COLO668 (cell line): Measurements from ENCODE around the gene MT3.

Source experiments
- DNase-seq: peaks from one replicate; lab custom pipeline; 2025; ENCODE audit not compliant: unreplicated experiment; lab: John Stamatoyannopoulos, UW

The MT3 gene

GRCh38 chr16:56628486-56629350 lies 39.4 kb downstream of the MT3 start:
- DNase-seq, result no peak

- DNase-seq, result no peak
These were observed 40.2 kb downstream of the MT3 start for GRCh38 chr16:56629531-56629930.

- DNase-seq, result no peak
These were observed 40.8 kb downstream of the MT3 start for GRCh38 chr16:56630134-56630533.

- DNase-seq, result no peak
These were observed 41.9 kb downstream of the MT3 start for GRCh38 chr16:56631197-56631596.

- no peak for DNase-seq
These were observed 42.5 kb downstream of the MT3 start for GRCh38 chr16:56631832-56632155.

GRCh38 chr16:56632156-56632847 lies 43.0 kb downstream of the MT3 start, which contains the start of gene MT1M:
TSS of gene MT1M (plus strand) at chr16:56632659. CDS start at chr16:56632732, 73 bp downstream.
- DNase-seq, result no peak

- no peak for DNase-seq
These were observed 43.6 kb downstream of the MT3 start for GRCh38 chr16:56632848-56633365.

GRCh38 chr16:56633535-56633934 lies 44.2 kb downstream of the MT3 start:
- DNase-seq, result no peak

GRCh38 chr16:56634715-56635440 lies 45.5 kb downstream of the MT3 start:
- no peak for DNase-seq

GRCh38 chr16:56635441-56635967 lies 46.2 kb downstream of the MT3 start:
- no peak for DNase-seq

- no peak for DNase-seq
These were observed 47.5 kb downstream of the MT3 start for GRCh38 chr16:56636616-56637413.

GRCh38 chr16:56637814-56638750 lies 48.8 kb downstream of the MT3 start, which contains the start of gene MT1A:
TSS of gene MT1A (plus strand) at chr16:56638666. CDS start at chr16:56638739, 73 bp downstream.
- DNase-seq, result no peak

- DNase-seq, result no peak
These were observed 49.7 kb downstream of the MT3 start for GRCh38 chr16:56639045-56639444.

- no peak for DNase-seq
These were observed 50.7 kb downstream of the MT3 start for GRCh38 chr16:56640076-56640475.
